Lower lobe of right lung (tissue), 2 donors: ENCODE measurements around the gene GADD45GIP1. TPM values are rescaled to one million over a fixed set of nuclear protein-coding genes. Genes with fewer than 3 reads are reported as not detected.

Source experiments
- ATAC-seq, 2 donors: fragments of 200-7000 bp; cut with Tn5 transposase; one replicate each; pipeline ENCODE4 v1.9.1; 2020 to 2022; ENCODE audit warnings: mild to moderate bottlenecking in 2 of 2, moderate library complexity in 2 of 2
- DNase-seq: peaks from one replicate; pipeline ENCODE4 v3.0.0-alpha.2; 2020
- H3K27ac ChIP-seq: fragments of 200-600 bp; one replicate; pipeline ENCODE4 v1.8.0; 2022
- H3K27me3 ChIP-seq: fragments of 200-600 bp; one replicate; pipeline ENCODE4 v1.8.0; 2022; ENCODE audit warnings: low read depth
- H3K36me3 ChIP-seq: fragments of 200-600 bp; one replicate; pipeline ENCODE4 v1.8.0; 2022; ENCODE audit warnings: mild to moderate bottlenecking
- H3K4me1 ChIP-seq: fragments of 200-600 bp; one replicate; pipeline ENCODE4 v1.8.0; 2022
- H3K4me3 ChIP-seq: fragments of 200-600 bp; one replicate; pipeline ENCODE4 v1.8.0; 2022; ENCODE audit warnings: mild to moderate bottlenecking
- H3K9me3 ChIP-seq: fragments of 200-600 bp; one replicate; pipeline ENCODE4 v1.8.0; 2022
- intact Hi-C: fragments of 100-400 bp; cut with DNase I; formaldehyde crosslinking; loops from one replicate; pipeline ENCODE4 v1.11.0; 2022
- total RNA-seq: library from RNA; stranded (reverse); fragmentation: NEBNext Ultra II Directional; extraction: Animal tissue kit (Norgen Biotek cat#: 25700); gene quantifications from one replicate; pipeline ENCODE4 v1.2.1, GENCODE V29; 2021
- TF ChIP-seq, protein P1 (sequence below): fragments of 200-600 bp; IDR thresholded peaks from one replicate; pipeline ENCODE4 v1.8.0; 2022; ENCODE audit warnings: antibody characterized with exemption, mild to moderate bottlenecking
- donor health status: DM: no; HTN: yes; CAD: no; lungs with severe emphysema.

GADD45GIP1 gene
- total RNA-seq, 1 donor from 2014 or later: 14.8 TPM

DNA sequence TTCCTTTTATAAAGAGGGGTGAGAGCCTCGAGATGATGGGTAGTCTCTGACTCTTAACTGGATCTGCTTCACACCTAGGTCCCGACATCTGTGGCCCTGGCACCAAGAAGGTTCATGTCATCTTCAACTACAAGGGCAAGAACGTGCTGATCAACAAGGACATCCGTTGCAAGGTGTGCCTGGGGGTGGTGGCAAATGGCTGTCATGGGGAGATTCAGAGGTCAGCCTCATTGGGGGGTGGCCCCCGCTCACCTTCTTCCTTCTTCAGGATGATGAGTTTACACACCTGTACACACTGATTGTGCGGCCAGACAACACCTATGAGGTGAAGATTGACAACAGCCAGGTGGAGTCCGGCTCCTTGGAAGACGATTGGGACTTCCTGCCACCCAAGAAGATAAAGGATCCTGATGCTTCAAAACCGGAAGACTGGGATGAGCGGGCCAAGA lies 17.0 kb downstream of the GADD45GIP1 start:
- no peaks in the 10 kb centered on the region for H3K9me3 ChIP-seq
- TF ChIP-seq, protein P1, sequence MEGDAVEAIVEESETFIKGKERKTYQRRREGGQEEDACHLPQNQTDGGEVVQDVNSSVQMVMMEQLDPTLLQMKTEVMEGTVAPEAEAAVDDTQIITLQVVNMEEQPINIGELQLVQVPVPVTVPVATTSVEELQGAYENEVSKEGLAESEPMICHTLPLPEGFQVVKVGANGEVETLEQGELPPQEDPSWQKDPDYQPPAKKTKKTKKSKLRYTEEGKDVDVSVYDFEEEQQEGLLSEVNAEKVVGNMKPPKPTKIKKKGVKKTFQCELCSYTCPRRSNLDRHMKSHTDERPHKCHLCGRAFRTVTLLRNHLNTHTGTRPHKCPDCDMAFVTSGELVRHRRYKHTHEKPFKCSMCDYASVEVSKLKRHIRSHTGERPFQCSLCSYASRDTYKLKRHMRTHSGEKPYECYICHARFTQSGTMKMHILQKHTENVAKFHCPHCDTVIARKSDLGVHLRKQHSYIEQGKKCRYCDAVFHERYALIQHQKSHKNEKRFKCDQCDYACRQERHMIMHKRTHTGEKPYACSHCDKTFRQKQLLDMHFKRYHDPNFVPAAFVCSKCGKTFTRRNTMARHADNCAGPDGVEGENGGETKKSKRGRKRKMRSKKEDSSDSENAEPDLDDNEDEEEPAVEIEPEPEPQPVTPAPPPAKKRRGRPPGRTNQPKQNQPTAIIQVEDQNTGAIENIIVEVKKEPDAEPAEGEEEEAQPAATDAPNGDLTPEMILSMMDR: no peak
- DNase-seq (no peak), ATAC-seq (no peak)
- intact Hi-C loops: no loop called here
- H3K27me3 ChIP-seq: no peaks in the 10 kb centered on the region
- peaks cover 58% of the 10 kb centered on the region for H3K36me3 ChIP-seq
- peak overlapping the region; percentile 97 for H3K27ac ChIP-seq
- peaks cover 65% of the 10 kb centered on the region for H3K4me1 ChIP-seq
- H3K4me3 ChIP-seq: peak overlapping the region; percentile 100

DNA sequence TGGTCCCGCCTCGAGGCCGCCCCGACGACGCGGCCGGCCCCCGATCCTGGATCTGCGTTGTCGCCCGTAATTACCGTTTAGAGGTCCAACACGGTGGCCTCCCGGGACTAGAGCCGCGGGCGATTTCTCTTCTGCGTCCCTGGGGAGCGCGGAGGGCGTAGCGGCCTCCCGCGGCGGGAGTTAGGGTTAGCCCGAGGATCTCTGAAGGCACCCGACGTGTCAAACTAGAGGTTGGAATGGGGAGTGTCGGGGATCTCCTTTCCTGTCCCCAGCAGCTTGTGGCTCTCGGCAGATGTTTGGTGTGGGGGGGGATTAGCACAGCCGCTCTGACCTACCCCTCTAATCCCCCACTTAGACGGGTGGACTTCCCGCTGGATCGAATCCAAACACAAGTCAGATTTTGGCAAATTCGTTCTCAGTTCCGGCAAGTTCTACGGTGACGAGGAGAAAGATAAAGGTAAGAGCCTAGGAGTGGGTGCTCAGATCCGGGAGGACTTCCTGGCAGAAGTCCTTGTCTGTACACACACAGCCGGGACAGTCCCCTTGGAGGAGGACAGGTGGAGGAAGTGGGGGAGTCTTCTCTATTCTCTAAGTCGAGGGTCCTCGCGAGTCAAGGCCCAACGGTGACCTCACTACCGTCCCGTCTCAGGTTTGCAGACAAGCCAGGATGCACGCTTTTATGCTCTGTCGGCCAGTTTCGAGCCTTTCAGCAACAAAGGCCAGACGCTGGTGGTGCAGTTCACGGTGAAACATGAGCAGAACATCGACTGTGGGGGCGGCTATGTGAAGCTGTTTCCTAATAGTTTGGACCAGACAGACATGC lies 18.0 kb downstream of the GADD45GIP1 start:
- Histone ChIP-seq H3K27ac (peak overlapping the region; percentile 97), H3K4me1 (peaks cover 55% of the 10 kb centered on the region), H3K27me3 (no peaks in the 10 kb centered on the region), H3K36me3 (peaks cover 48% of the 10 kb centered on the region), H3K9me3 (no peaks in the 10 kb centered on the region), H3K4me3 (peak overlapping the region; percentile 100)
- ATAC-seq (peak; percentile 43 to 49), DNase-seq (no peak)
- TF ChIP-seq, protein P1: peak; percentile 18
- intact Hi-C loops: no loop called here

DNA sequence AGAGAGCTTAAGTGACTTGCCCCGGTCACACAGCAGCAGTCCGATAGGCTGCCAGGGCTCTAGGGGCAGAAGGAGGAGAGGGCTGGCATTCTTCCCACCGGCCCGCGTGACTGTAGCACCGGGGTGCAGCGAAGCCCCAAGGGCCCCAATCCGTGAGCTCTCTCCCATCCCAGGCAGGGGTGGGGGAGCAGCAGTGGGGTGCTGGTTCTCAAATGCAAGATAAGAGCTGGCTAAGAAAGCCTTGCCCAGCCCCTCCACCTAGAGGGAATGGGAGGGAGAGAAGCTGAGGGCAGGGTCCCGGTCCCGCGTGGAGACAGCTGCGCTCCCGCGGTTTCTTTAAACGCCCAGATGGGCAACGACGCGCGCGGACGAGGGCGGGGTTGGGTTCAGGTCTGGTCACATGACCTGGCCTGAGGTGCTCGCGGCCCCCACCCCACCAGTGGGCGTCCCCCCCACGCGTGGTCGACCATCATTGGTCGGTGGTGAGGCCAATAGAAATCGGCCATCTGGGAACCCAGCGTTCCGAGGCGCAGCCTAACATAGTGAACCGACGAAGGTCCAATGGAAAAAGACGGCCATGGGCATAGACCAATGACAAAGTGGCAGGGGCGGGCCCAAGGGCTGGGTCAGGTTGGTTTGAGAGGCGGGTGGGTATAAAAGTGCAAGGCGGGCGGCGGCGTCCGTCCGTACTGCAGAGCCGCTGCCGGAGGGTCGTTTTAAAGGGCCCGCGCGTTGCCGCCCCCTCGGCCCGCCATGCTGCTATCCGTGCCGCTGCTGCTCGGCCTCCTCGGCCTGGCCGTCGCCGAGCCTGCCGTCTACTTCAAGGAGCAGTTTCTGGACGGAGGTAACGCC lies 18.9 kb downstream of the GADD45GIP1 start, which contains the start of gene CALR:
Gene CALR (plus strand): TSS at position 683 of the 852 bp plus-strand sequence. CDS start 71 bp downstream, at position 754.
- Histone ChIP-seq H3K9me3 (no peaks in the 10 kb centered on the region), H3K4me1 (peaks cover 47% of the 10 kb centered on the region), H3K27ac (peak within 1 kb of the TSS; percentile 97), H3K36me3 (peaks cover 39% of the 10 kb centered on the region), H3K4me3 (peak within 1 kb of the TSS; percentile 100), H3K27me3 (no peaks in the 10 kb centered on the region)
- TF ChIP-seq, protein P1: no peak
- ATAC-seq: peak; percentile 96
- DNase-seq: peak; percentile 100
- intact Hi-C loops: no loop called here

DNA sequence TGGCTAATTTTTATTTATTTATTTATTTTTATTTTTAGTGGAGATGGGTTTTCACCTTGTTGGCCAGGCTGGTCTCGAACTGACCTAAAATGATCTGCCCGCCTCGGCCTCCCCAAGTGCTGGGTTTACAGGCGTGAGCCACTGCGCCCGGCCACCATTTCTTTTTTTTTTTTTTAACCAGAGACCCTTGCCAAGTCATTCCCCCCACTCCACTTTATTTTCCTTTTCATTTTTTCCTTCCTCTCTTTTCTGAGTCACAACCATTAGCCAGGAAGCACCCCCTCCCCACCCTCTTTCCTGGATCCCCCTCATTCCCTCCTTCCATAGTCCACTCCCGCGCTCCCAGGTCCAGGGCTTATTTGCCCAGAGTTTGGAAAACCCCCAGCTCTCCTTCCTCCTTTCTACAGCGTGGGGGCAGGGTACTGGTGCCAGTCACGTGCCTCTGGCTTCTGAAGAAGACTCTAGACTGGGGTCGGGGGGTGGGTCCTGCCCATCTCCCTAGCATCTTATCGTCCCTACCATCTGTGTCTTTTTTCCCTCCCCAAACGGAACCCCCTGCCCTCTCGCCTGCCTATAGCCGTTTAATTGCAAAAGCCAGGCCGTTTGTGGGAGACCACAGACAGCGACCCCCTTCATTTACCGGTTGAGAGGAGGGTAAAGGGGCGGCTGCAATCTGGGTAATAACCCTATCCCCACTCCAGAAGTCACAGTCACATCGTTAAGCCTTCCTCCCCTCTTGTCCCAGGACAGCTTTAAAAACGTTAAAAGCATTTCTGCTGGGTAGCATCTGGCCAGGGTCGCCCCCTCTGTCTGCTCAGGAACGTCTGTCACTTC lies 19.7 kb downstream of the GADD45GIP1 start:
- Histone ChIP-seq H3K27ac (peak overlapping the region; percentile 74), H3K4me3 (peak overlapping the region; percentile 100), H3K27me3 (no peaks in the 10 kb centered on the region), H3K36me3 (peaks cover 31% of the 10 kb centered on the region), H3K4me1 (peaks cover 49% of the 10 kb centered on the region), H3K9me3 (no peaks in the 10 kb centered on the region)
- no peak for ATAC-seq
- intact Hi-C loops: no loop called here
- DNase-seq: no peak
- TF ChIP-seq, protein P1: no peak

DNA sequence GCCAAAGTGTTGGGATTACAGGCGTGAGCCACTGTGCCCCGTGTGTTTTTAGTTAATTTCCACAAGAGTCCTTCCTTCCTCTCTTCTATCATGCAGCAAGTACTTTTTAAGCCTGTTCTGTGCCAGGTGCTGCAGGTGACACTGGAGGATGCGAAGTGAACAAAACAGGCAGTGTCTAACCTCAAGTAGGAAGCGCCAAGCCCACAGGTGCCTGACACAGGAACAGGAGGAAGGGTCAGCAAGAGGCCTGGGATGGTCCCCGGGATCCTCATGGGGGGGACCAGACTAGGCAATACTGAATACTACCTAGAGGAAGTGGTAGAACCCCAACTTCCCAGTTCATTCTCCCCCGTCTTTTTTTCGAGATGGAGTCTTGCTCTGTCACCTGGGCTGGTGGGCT lies 20.4 kb downstream of the GADD45GIP1 start:
- Histone ChIP-seq H3K9me3 (no peaks in the 10 kb centered on the region), H3K4me1 (peaks cover 50% of the 10 kb centered on the region), H3K27ac (no peak overlapping the region), H3K36me3 (peaks cover 23% of the 10 kb centered on the region), H3K27me3 (no peaks in the 10 kb centered on the region), H3K4me3 (no peak overlapping the region)
- DNase-seq: no peak
- no peak for ATAC-seq
- TF ChIP-seq, protein P1: no peak
- intact Hi-C loops: no loop called here
